Kidney epithelial cell (primary cell): Measurements from ENCODE around the gene CCDC116. TPM values are rescaled to one million over a fixed set of nuclear protein-coding genes. Genes with fewer than 3 reads are reported as not detected.

Source experiments
- DNase-seq: peaks from one replicate; pipeline ENCODE4 v3.0.0-alpha.2; 2010; ENCODE audit warnings: low read depth
- H3K27me3 ChIP-seq: 2 replicates; pipeline ENCODE4 v1.6.0; 2011; ENCODE audit warnings: low read length; ENCODE audit not compliant: control insufficient read depth, insufficient read depth
- H3K36me3 ChIP-seq: 2 replicates; pipeline ENCODE4 v1.5.1; 2011; ENCODE audit warnings: low read length; ENCODE audit not compliant: control insufficient read depth, insufficient read depth
- H3K4me3 ChIP-seq: 2 replicates; pipeline ENCODE4 v1.5.1; 2011; ENCODE audit warnings: low read depth, mild to moderate bottlenecking, control low read depth, low read length
- total RNA-seq: library from RNA; depleted of rRNA; stranded (reverse); fragments of >200 nt; gene quantifications from 2 replicates; pipeline ENCODE4 v1.2.3, GENCODE V29; 2015
- TF ChIP-seq, protein P1 (sequence below): IDR thresholded peaks from 2 replicates; pipeline ENCODE4 v1.5.1; 2011; ENCODE audit warnings: mild to moderate bottlenecking, moderate library complexity, low read length, control low read depth, inconsistent platforms; ENCODE audit not compliant: insufficient read depth, poor library complexity, severe bottlenecking

The CCDC116 gene
- total RNA-seq, 1 donor from 2014 or later = 0.38 TPM

DNA sequence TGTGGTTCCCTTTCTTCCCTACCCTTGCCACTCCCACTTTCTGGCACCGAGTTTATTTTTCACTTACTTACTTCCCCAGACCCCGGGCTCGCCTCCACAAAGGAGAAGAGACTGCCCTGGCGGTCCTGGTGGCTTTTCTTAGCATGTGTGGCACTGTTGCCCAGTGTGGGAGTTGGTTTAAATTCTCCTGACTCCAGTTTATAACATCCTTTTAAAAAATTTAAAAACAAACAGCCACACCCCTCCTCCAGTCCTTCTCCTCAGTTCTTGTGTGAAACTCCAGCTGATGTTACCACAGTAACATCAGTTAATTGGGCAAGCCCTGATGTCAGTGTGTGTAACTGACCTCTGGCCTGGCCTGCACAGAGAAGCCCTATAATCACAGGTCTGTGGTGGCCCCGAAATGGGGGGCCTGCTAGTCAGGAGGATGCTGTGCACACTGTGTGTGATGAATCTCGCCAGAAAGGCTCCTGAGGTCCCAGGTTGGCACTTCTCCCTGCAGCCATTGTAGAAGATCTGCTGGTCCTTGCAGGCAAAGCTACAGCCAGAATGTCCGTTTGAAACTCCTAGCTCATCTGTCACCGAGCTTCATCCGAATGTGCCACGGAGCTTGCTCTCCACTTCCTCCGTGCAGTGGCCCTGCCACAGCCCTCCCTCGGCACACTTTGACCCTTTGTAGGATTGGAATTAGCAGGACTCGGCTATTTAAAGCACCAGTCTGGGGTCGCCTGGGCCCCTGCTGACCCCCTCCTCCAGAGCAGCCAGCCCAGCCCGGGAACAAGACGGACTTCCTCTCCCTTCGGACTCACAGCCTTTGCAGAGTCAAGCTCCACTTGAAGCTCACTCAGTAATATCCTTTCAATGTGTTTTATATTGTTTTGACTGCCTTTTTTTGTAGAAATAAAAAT is 10.3 kb upstream of the CCDC116 start:
- TF ChIP-seq, protein P1, sequence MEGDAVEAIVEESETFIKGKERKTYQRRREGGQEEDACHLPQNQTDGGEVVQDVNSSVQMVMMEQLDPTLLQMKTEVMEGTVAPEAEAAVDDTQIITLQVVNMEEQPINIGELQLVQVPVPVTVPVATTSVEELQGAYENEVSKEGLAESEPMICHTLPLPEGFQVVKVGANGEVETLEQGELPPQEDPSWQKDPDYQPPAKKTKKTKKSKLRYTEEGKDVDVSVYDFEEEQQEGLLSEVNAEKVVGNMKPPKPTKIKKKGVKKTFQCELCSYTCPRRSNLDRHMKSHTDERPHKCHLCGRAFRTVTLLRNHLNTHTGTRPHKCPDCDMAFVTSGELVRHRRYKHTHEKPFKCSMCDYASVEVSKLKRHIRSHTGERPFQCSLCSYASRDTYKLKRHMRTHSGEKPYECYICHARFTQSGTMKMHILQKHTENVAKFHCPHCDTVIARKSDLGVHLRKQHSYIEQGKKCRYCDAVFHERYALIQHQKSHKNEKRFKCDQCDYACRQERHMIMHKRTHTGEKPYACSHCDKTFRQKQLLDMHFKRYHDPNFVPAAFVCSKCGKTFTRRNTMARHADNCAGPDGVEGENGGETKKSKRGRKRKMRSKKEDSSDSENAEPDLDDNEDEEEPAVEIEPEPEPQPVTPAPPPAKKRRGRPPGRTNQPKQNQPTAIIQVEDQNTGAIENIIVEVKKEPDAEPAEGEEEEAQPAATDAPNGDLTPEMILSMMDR = no peak
- no peak for DNase-seq
- Histone ChIP-seq H3K27me3 (no peaks in the 10 kb centered on the region), H3K36me3 (peaks cover 3% of the 10 kb centered on the region), H3K4me3 (no peak overlapping the region)

DNA sequence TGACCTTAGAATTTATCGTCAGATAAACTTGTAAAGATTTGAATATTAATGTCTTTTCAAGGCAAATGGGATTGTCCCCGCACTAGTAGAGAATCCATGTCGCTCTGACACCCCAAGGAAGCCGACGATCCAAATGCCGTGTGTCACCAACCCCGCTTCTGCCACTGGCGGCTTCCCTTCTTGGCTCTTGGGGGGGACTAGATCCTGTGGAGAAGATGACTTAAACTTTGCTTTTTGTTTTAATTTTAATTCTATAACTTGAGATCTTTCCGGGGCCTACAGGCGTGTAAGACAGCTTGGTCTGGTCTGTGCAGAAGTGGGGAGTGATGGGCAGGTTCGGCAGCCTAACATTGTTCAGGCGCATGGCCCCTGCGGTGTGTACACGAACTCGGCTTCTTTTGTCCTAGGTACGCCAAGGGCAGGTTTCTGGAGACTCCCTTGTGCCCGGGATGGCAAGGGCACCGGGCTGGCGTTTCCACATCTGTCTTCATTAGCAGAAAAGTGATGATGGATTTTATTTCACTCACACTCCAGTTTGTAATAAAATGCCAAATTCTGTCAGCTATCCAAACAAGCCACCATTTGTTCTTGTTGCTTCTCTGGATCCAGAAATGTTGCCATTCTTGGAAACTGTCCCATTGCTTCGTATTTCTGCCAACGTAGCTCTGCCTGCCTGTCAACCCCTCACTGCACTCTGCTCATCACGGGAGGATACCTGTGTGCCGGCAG is 9.5 kb upstream of the CCDC116 start:
- peaks cover 3% of the 10 kb centered on the region for H3K36me3 ChIP-seq

DNA sequence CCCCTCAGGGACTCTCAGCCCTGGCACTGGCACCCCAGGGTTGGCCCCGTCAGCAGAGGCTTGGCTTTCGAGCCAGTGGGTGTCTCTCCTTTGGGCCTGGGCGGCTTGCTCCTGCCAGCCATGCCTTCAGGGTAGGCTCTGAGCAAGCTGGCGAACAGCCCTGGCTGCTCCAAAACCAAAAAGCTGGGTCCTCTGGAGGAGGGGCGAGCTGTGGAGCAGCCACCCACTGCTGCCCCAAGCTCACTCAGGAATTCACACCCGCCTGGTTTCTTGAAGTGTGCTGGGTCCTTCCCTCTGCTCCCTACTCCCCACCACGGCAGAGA is 9.0 kb upstream of the CCDC116 start:
- H3K36me3 ChIP-seq = peaks cover 3% of the 10 kb centered on the region
- no peak for DNase-seq
- H3K4me3 ChIP-seq = no peak overlapping the region
- no peaks in the 10 kb centered on the region for H3K27me3 ChIP-seq
- TF ChIP-seq, protein P1 = no peak

More for the DNA sequence above, 9.5 kb upstream of the CCDC116 start:
- Histone ChIP-seq H3K4me3 (no peak overlapping the region), H3K27me3 (no peaks in the 10 kb centered on the region)
- TF ChIP-seq, protein P1 = no peak
- DNase-seq = no peak

DNA sequence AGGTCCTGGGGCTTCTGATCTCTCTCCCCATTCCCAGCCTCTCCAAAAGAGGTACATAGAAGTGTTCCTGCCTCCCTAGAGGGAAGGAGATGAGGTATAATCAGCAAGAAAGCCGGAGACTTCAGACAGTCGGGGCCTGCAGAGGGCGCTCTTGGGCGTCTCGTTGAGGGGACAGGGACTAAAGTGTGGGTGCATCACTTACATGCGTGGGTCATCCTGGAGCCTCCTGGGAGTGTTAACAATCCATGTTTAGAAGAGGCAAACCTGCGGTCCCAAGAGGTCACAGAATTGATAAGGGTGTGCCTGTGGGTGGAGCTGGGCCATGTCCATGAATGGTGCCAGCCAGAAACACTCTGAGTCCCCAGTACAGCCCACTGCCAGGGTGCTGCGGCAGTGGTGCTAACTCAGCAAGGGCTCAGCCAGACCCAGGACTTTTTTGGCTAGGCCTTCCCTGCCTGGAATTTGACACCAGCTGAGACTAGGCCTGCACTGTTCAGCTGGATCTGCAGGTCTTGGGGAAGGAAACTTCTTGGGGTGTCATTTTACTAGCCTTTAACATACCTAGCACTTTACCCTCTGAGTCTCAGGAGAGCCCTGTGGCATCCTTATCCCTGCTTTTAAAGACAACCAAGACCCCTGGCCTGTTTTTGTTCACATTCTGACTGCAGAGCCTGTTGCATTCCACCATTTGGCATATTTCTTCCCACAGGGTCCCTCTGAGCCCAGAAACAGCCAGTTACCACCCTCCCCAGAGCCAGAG is 8.3 kb upstream of the CCDC116 start:
- Histone ChIP-seq H3K36me3 (peaks cover 3% of the 10 kb centered on the region), H3K4me3 (no peak overlapping the region), H3K27me3 (no peaks in the 10 kb centered on the region)
- no peak for DNase-seq
- TF ChIP-seq, protein P1 = peak; percentile 70

DNA sequence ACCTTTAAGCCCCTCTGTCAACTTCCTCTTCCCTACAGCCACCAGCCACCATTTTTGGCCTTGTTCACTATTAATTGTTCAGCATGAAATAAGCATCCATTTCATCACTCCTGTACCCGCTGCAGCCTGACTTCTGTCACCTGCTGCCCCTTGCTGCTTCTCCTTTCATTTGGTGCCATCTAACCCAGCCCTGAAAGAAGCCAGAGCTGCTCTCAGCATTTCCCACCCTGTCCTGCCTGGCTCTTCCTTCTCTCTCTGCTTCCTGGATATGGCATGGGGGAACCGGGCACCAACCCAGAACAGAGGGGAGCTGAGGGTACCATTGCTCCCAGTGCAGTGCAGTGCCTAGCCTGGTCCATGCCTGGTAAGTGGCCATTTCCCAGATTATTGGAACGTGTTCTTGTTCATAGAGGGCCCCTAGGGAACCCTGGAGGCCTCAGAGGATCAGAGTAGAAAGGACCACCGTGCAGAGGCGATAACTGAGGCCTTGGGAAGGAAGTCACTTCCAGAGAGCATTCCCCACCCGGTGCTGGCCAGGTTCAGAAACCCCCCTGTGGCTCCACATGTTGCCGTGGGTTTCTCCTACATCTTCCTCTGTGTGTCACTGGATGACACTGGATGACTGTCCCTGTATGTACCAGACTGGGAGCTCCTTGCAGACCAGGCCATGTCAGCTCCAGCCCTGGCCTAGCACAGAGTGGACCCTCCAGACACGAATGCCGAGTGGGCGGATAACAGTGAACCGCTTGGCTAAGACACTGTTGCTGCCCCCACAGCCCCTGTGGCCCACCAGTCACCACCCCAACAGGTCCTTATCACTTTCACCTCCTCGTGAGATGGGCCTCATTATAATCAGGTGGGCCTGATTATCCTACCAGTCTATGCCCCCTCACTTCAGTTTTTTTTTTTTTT is 7.4 kb upstream of the CCDC116 start:
- Histone ChIP-seq H3K36me3 (peaks cover 3% of the 10 kb centered on the region), H3K4me3 (no peak overlapping the region)

More for the DNA sequence above, 7.4 kb upstream of the CCDC116 start:
- TF ChIP-seq, protein P1 = no peak
- no peaks in the 10 kb centered on the region for H3K27me3 ChIP-seq
- DNase-seq = no peak
